OCI-M2 (cell line): ENCODE data around the gene MRM2.

Experiments used
- DNase-seq: peaks from one replicate; lab custom pipeline; 2025; ENCODE audit not compliant: unreplicated experiment; lab: John Stamatoyannopoulos, UW

Gene MRM2

GRCh38 chr7:2225336-2225735 is 16.7 kb downstream of the MRM2 start:
- no peak for DNase-seq

GRCh38 chr7:2224934-2225333 is 17.1 kb downstream of the MRM2 start:
- no peak for DNase-seq

- DNase-seq: no peak
Observed at GRCh38 chr7:2224491-2224928, 17.5 kb downstream of the MRM2 start.

- no peak for DNase-seq
Observed at GRCh38 chr7:2223321-2223720, 18.7 kb downstream of the MRM2 start.

GRCh38 chr7:2222516-2222915 is 19.5 kb downstream of the MRM2 start:
- no peak for DNase-seq

GRCh38 chr7:2220954-2221353 is 21.1 kb downstream of the MRM2 start:
- no peak for DNase-seq

- no peak for DNase-seq
Observed at GRCh38 chr7:2220506-2220905, 21.5 kb downstream of the MRM2 start.

- DNase-seq: no peak
Observed at GRCh38 chr7:2220030-2220429, 22.0 kb downstream of the MRM2 start.

GRCh38 chr7:2219606-2220005 is 22.4 kb downstream of the MRM2 start:
- DNase-seq: no peak

GRCh38 chr7:2219136-2219535 is 22.9 kb downstream of the MRM2 start:
- no peak for DNase-seq

GRCh38 chr7:2218444-2218785 is 23.6 kb downstream of the MRM2 start:
- DNase-seq: no peak

- DNase-seq: no peak
Observed at GRCh38 chr7:2217716-2218443, 24.1 kb downstream of the MRM2 start.

- no peak for DNase-seq
Observed at GRCh38 chr7:2217206-2217605, 24.8 kb downstream of the MRM2 start.

- DNase-seq: no peak
Observed at GRCh38 chr7:2215851-2216250, 26.2 kb downstream of the MRM2 start.

GRCh38 chr7:2214636-2215035 is 27.4 kb downstream of the MRM2 start:
- DNase-seq: no peak

- no peak for DNase-seq
Observed at GRCh38 chr7:2213551-2214215, 28.3 kb downstream of the MRM2 start.

GRCh38 chr7:2212906-2213305 is 29.1 kb downstream of the MRM2 start:
- DNase-seq: no peak

GRCh38 chr7:2211926-2212325 is 30.1 kb downstream of the MRM2 start:
- DNase-seq: no peak

GRCh38 chr7:2211259-2211880 is 30.6 kb downstream of the MRM2 start:
- DNase-seq: no peak

GRCh38 chr7:2210551-2211258 is 31.3 kb downstream of the MRM2 start:
- DNase-seq: no peak

- no peak for DNase-seq
Observed at GRCh38 chr7:2209961-2210323, 32.1 kb downstream of the MRM2 start.
